OCI-LY7 (cell line): Measurements from ENCODE around the gene DMXL1. TPM values are rescaled to one million over a fixed set of nuclear protein-coding genes. Genes with fewer than 3 reads are reported as not detected.

ENCODE experiments used
- BruUV-seq: library from RNA; stranded (reverse); fragments of 400-500 nt; replicated peaks from 2 replicates; lab custom pipeline; 2021; lab: Mats Ljungman, UMichigan
- CTCF ChIA-PET: fragments of 300-600 bp; sonication (Branson Sonifier 250); formaldehyde crosslinking; loops from one replicate; lab custom pipeline; 2022; ENCODE audit warnings: antibody characterized with exemption; ENCODE audit not compliant: unreplicated experiment; lab: Charles Lee
- POLR2A ChIA-PET: fragments of 300-600 bp; sonication (Branson Sonifier 250); formaldehyde crosslinking; loops from one replicate; lab custom pipeline; 2022; ENCODE audit warnings: antibody characterized with exemption; lab: Charles Lee
- DNase-seq: peaks from one replicate; pipeline ENCODE4 v3.0.0-alpha.2; 2015; ENCODE audit warnings: low spot score
- H2AFZ ChIP-seq: fragments of 200-600 bp; sonication (generic), shearing (Covaris generic); 2 replicates; pipeline ENCODE4 v1.6.1; 2014; ENCODE audit warnings: mild to moderate bottlenecking, antibody characterized with exemption, low read length, moderate library complexity
- H3K27ac ChIP-seq: fragments of 200-600 bp; sonication (generic); 2 replicates; pipeline ENCODE4 v1.5.1; 2014; ENCODE audit warnings: mixed run types, low read depth, mild to moderate bottlenecking, moderate library complexity, low read length, inconsistent platforms; ENCODE audit not compliant: poor library complexity, severe bottlenecking
- H3K36me3 ChIP-seq: fragments of 200-600 bp; sonication (generic); 2 replicates; pipeline ENCODE4 v1.6.1; 2014; ENCODE audit warnings: mild to moderate bottlenecking, antibody characterized with exemption, low read length, moderate library complexity, mixed read lengths; ENCODE audit not compliant: insufficient read depth
- H3K4me1 ChIP-seq: fragments of 200-600 bp; sonication (generic); 2 replicates; pipeline ENCODE4 v1.5.1; 2014; ENCODE audit warnings: mild to moderate bottlenecking, low read length; ENCODE audit not compliant: insufficient read depth, poor library complexity, severe bottlenecking
- H3K4me2 ChIP-seq: fragments of 200-600 bp; sonication (generic); 2 replicates; pipeline ENCODE4 v1.6.1; 2014; ENCODE audit warnings: mild to moderate bottlenecking, low read length
- H3K4me3 ChIP-seq: fragments of 200-600 bp; sonication (generic); 2 replicates; pipeline ENCODE4 v1.5.1; 2014; ENCODE audit warnings: mild to moderate bottlenecking, low read depth, low read length; ENCODE audit not compliant: poor library complexity, severe bottlenecking
- H3K79me2 ChIP-seq: fragments of 200-600 bp; sonication (generic); 2 replicates; pipeline ENCODE4 v1.6.1; 2016; ENCODE audit warnings: low read depth, mild to moderate bottlenecking, low read length, moderate library complexity, mixed read lengths; ENCODE audit not compliant: insufficient read depth
- H3K9me2 ChIP-seq: fragments of 200-600 bp; sonication (generic); 2 replicates; pipeline ENCODE4 v1.6.1; 2016; ENCODE audit warnings: mild to moderate bottlenecking, low read length, mixed read lengths; ENCODE audit not compliant: insufficient read depth
- H3K9me3 ChIP-seq: fragments of 200-600 bp; sonication (generic); 2 replicates; pipeline ENCODE4 v1.6.1; 2014; ENCODE audit warnings: mild to moderate bottlenecking, mixed run types, low read length, mixed read lengths
- H4K20me1 ChIP-seq: fragments of 200-600 bp; sonication (generic); 2 replicates; pipeline ENCODE4 v1.6.1; 2014; ENCODE audit warnings: mild to moderate bottlenecking, antibody characterized with exemption, low read length, moderate library complexity, mixed read lengths; ENCODE audit not compliant: insufficient read depth
- CTCF ChIP-seq: fragments of 200-600 bp; sonication (generic); conservative IDR thresholded peaks from 2 replicates; pipeline ENCODE4 v1.5.1; 2014; ENCODE audit warnings: mild to moderate bottlenecking, antibody characterized with exemption, low read length, moderate library complexity, mixed read lengths
- EZH2phosphoT487 ChIP-seq: fragments of 200-600 bp; sonication (generic); IDR thresholded peaks from 2 replicates; pipeline ENCODE4 v1.6.1; 2018; ENCODE audit warnings: low read depth, borderline replicate concordance, mild to moderate bottlenecking, mixed run types, antibody characterized with exemption, low read length, moderate library complexity, mixed read lengths
- intact Hi-C: fragments of 100-400 bp; cut with micrococcal nuclease; formaldehyde crosslinking; loops from one replicate; pipeline ENCODE4 v1.10.0; 2022; ENCODE audit not compliant: unreplicated experiment
- total RNA-seq, 2 experiments: library from RNA; depleted of rRNA in 1 of 2; stranded (reverse); fragments of >200 nt in 1 of 2; shearing (Covaris generic) in 1 of 2; gene quantifications; 2 replicates each; pipeline ENCODE4 v1.2.3, GENCODE V29; 2014 to 2022

The DMXL1 gene
- total RNA-seq, 2 experiments from 2014 or later: 76.6 to 79.4 TPM

- TF ChIP-seq CTCF: no peak
- no peak for TF ChIP-seq EZH2phosphoT487
- BruUV-seq: no TSS peak
Observed at GRCh38 chr5:119055294-119055693, 15.6 kb upstream of the DMXL1 start.

GRCh38 chr5:119058979-119059529 is 11.8 kb upstream of the DMXL1 start:
- H2AFZ ChIP-seq: no peak overlapping the region
- no peak for DNase-seq
- TF ChIP-seq EZH2phosphoT487 (no peak), CTCF (no peak)
- no peaks in the 10 kb centered on the region for H3K36me3 ChIP-seq
- CTCF ChIA-PET: interaction anchor here (0.6 kb wide), 1 partner anchor 27 kb away, joined by 4 read pairs; no protein-coding TSS in a partner anchor
- H3K9me3 ChIP-seq: no peaks in the 10 kb centered on the region
- no TSS peak for BruUV-seq
- no peaks in the 10 kb centered on the region for H4K20me1 ChIP-seq
- no peak overlapping the region for H3K4me2 ChIP-seq
- intact Hi-C loops: no loop called here
- no peak overlapping the region for H3K4me3 ChIP-seq
- H3K4me1 ChIP-seq: peaks cover 8% of the 10 kb centered on the region
- no peaks in the 10 kb centered on the region for H3K9me2 ChIP-seq
- POLR2A ChIA-PET: interaction anchor here (1.1 to 3.9 kb wide), 3 partner anchors 11 to 24 kb away, joined by 5 to 15 read pairs (median 8); no protein-coding TSS in a partner anchor
- H3K27ac ChIP-seq: no peak overlapping the region
- no peaks in the 10 kb centered on the region for H3K79me2 ChIP-seq

More at GRCh38 chr5:119055294-119055693, 15.6 kb upstream of the DMXL1 start:
- intact Hi-C loops: no loop called here
- ChIA-PET CTCF (no interaction called here), POLR2A (interaction anchor here (0.8 to 4.1 kb wide), 4 partner anchors 9 to 21 kb away, joined by 3 to 22 read pairs (median 4); no protein-coding TSS in a partner anchor)
- no peak overlapping the region for H3K4me3 ChIP-seq
- no peaks in the 10 kb centered on the region for H3K4me1 ChIP-seq
- no peaks in the 10 kb centered on the region for H3K9me3 ChIP-seq
- H3K4me2 ChIP-seq: no peak overlapping the region
- no peak overlapping the region for H2AFZ ChIP-seq
- H3K79me2 ChIP-seq: no peaks in the 10 kb centered on the region
- no peak overlapping the region for H3K27ac ChIP-seq
- no peak for DNase-seq
- H3K36me3 ChIP-seq: no peaks in the 10 kb centered on the region
- no peaks in the 10 kb centered on the region for H4K20me1 ChIP-seq
- no peaks in the 10 kb centered on the region for H3K9me2 ChIP-seq

DNA sequence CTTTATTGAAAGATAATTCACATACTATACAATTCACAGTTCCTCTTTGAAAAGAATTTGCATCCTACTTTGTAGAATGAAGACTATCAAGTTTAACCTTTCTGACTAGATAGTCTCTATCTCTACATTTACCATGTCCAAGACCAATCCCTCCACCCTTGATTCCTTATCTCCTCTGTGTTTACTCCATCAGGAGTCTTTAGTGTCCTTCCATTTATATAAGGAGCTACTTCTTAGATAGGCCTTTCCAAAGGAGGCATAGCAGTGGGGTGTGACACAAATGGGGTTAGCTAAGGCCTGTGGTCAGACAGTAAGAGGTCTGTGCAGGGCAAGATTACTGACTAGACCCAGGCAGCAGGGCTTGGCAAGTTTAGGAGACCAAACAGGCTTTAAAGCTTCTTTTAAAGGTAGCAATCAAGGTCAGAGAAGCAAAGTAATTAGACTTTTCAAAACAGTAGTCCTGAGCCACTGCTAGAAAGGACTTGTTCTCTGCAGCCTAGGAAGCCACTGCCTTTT is 11.1 kb upstream of the DMXL1 start:
- no peak overlapping the region for H3K27ac ChIP-seq
- no peaks in the 10 kb centered on the region for H3K9me3 ChIP-seq
- H3K79me2 ChIP-seq: no peaks in the 10 kb centered on the region
- H3K4me1 ChIP-seq: peaks cover 8% of the 10 kb centered on the region
- no peaks in the 10 kb centered on the region for H3K36me3 ChIP-seq
- CTCF ChIA-PET: interaction anchor here (0.6 kb wide), 1 partner anchor 28 kb away, joined by 4 read pairs; no protein-coding TSS in a partner anchor
- no TSS peak for BruUV-seq
- POLR2A ChIA-PET: interaction anchor here (0.6 to 3.9 kb wide), 7 partner anchors 9 to 271 kb away, joined by 3 to 15 read pairs (median 5); partner anchors contain the start of gene DMXL1
- TF ChIP-seq CTCF (no peak), EZH2phosphoT487 (no peak)
- H4K20me1 ChIP-seq: no peaks in the 10 kb centered on the region
- no peak overlapping the region for H3K4me3 ChIP-seq
- H2AFZ ChIP-seq: no peak overlapping the region
- no peak for DNase-seq
- no peak overlapping the region for H3K4me2 ChIP-seq
- no peaks in the 10 kb centered on the region for H3K9me2 ChIP-seq
- intact Hi-C loops: no loop called here
